ENCODE measurements around the gene COPS6. TPM values are rescaled to one million over a fixed set of nuclear protein-coding genes. Genes with fewer than 3 reads are reported as not detected.

The COPS6 gene
- total RNA-seq, 1 donor from 2014 or later: 88.3 TPM

DNA sequence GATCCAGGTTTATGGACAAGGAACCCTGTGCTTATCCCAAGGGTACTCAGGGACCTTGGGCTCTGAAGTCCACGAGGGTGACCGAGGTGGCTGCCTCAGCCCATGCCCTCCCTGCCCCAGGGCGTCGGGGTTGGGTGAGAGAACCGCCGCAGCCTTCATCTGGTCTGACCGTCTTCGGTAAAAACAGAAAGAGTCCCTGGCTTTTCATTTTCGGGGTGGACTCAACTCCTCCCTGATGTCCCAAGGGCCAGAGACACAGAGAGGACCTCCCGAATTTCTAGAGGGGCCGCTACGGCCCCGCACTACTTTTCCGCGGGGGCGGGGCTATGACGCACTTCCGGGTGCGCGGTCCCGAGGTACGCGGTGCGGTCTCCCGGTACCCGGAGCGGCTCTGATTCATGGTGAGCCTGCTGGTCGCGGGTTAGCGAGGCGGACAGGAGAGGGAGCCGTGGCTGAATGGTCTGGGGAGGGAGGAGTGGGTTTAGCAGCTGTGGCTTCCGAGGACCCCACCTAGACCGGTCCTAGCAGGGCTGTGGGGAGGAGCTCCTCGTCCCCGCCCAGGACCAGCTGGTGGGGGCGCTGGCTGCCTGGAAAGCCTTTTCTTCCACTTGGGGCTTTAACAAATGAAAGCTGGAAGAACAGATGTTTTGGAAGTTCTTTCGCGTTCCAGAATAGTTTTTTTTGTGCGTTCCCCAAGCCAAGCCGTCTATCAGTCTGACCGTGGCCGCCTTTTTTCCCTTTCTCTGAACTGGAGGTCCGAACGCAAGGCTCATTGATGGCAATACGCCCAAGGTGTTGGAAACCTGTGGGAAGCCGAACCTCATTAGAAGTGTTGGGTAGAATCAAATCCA lies 39.1 kb upstream of the COPS6 start, which contains the start of gene ZSCAN21:
ZSCAN21 (plus strand) TSS at position 334 of the 851 bp plus-strand sequence. CDS start 7,233 bp downstream, outside the sequence.
- DNase-seq: peak; percentile 87
- Mint-ChIP-seq H3K4me1 (peaks cover 16% of the 10 kb centered on the region), H3K27me3 (no peaks in the 10 kb centered on the region), H3K36me3 (ENCODE audit: low read depth) (peaks cover 7% of the 10 kb centered on the region), H3K27ac (peak within 1 kb of the TSS; percentile 94), H3K4me3 (peak within 1 kb of the TSS; percentile 95), H3K9me3 (no peaks in the 10 kb centered on the region)
- peak; percentile 90 for ATAC-seq (ENCODE audit: low read depth)
- ChIA-PET CTCF (interaction anchor here (0.7 to 0.9 kb wide), 3 partner anchors 10 to 136 kb away, joined by 3 to 5 read pairs (median 4); partner anchors contain the start of gene ZNF3), POLR2A (interaction anchor here (0.6 to 2.3 kb wide), 14 partner anchors 23 to 584 kb away, joined by 3 to 17 read pairs (median 4); partner anchors contain the start of genes AP4M1, COPS6, MBLAC1 and MCM7)
- TF ChIP-seq, protein P1, sequence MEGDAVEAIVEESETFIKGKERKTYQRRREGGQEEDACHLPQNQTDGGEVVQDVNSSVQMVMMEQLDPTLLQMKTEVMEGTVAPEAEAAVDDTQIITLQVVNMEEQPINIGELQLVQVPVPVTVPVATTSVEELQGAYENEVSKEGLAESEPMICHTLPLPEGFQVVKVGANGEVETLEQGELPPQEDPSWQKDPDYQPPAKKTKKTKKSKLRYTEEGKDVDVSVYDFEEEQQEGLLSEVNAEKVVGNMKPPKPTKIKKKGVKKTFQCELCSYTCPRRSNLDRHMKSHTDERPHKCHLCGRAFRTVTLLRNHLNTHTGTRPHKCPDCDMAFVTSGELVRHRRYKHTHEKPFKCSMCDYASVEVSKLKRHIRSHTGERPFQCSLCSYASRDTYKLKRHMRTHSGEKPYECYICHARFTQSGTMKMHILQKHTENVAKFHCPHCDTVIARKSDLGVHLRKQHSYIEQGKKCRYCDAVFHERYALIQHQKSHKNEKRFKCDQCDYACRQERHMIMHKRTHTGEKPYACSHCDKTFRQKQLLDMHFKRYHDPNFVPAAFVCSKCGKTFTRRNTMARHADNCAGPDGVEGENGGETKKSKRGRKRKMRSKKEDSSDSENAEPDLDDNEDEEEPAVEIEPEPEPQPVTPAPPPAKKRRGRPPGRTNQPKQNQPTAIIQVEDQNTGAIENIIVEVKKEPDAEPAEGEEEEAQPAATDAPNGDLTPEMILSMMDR (IDR thresholded peaks at IDR 0.05): no peak
- intact Hi-C loops (cut with micrococcal nuclease): loop anchor here (1.0 kb wide), 5 partner anchors 32 to 78 kb away; partner anchors contain the start of genes ZKSCAN1 and ZNF3

DNA sequence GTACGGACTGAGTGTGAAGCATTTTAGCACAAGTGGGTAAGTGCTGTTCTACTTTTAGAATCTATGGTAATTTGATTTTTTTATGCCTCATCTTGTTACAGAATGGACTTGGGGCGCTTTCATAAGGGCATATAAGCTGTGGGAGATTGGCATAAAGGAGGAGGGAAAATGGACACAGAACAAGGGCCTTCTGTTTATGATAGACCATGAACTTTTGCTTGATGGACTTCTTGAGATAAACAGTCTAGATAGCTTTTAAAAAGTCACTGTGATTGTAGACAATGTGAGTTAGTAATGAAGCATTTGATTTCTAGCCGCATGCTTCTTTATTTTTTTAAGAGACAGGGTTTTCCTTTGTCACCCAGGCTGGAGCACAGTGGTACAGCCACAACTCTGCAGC lies 37.2 kb upstream of the COPS6 start:
- H3K27me3 Mint-ChIP-seq: no peaks in the 10 kb centered on the region
- POLR2A ChIA-PET: interaction anchor here (0.6 to 0.8 kb wide), 3 partner anchors 49 to 1200 kb away, joined by 3 to 4 read pairs (median 3); partner anchors contain the start of genes AP4M1 and MCM7
- H3K36me3 Mint-ChIP-seq (ENCODE audit: low read depth): peaks cover 7% of the 10 kb centered on the region
- peaks cover 13% of the 10 kb centered on the region for H3K4me1 Mint-ChIP-seq
- H3K27ac Mint-ChIP-seq: no peak overlapping the region
- CTCF ChIA-PET: interaction anchor here (0.6 kb wide), 2 partner anchors 412 to 1265 kb away, joined by 3 to 4 read pairs; no protein-coding TSS in a partner anchor
- H3K9me3 Mint-ChIP-seq: no peaks in the 10 kb centered on the region
- no peak for DNase-seq
- intact Hi-C loops (cut with micrococcal nuclease): loop anchor here (2.0 kb wide), 2 partner anchors 73 to 139 kb away; no protein-coding TSS in a partner anchor
- ATAC-seq (ENCODE audit: low read depth): no peak
- peak overlapping the region; percentile 4 for H3K4me3 Mint-ChIP-seq
- TF ChIP-seq, protein P1 (IDR thresholded peaks at IDR 0.05): no peak

DNA sequence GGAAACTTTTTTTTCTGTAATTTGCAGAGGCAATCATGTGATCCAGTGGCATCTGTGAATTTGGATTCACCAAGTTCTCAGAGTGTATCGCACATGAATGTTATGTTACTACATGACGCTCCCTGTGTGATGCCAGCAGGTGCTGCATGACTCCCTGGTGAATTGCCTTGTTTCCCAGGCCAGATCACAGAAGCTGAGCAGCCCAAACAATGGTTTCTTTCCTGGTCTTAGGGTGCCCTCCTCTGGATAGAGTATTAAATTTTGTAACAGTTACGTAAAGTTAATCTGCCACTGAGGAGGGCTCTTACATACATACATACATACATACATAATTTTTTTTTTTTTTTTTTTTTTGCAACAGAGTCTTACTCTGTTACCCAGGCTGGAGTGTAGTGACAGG lies 35.6 kb upstream of the COPS6 start:
- Mint-ChIP-seq H3K4me1 (peaks cover 15% of the 10 kb centered on the region), H3K4me3 (no peak overlapping the region), H3K36me3 (ENCODE audit: low read depth) (peaks cover 18% of the 10 kb centered on the region), H3K27me3 (no peaks in the 10 kb centered on the region), H3K27ac (no peak overlapping the region), H3K9me3 (no peaks in the 10 kb centered on the region)
- DNase-seq (no peak), ATAC-seq (ENCODE audit: low read depth) (no peak)
- intact Hi-C loops (cut with micrococcal nuclease): loop anchor here (2.0 kb wide), 2 partner anchors 74 to 140 kb away; no protein-coding TSS in a partner anchor
- TF ChIP-seq, protein P1 (IDR thresholded peaks at IDR 0.05): no peak
- CTCF ChIA-PET: interaction anchor here (1.0 to 1.3 kb wide), 3 partner anchors 17 to 140 kb away, joined by 3 to 6 read pairs (median 3); no protein-coding TSS in a partner anchor
- POLR2A ChIA-PET: interaction anchor here (0.6 to 0.7 kb wide), 3 partner anchors 18 to 495 kb away, joined by 3 to 8 read pairs (median 3); partner anchors contain the start of gene ZNF655

DNA sequence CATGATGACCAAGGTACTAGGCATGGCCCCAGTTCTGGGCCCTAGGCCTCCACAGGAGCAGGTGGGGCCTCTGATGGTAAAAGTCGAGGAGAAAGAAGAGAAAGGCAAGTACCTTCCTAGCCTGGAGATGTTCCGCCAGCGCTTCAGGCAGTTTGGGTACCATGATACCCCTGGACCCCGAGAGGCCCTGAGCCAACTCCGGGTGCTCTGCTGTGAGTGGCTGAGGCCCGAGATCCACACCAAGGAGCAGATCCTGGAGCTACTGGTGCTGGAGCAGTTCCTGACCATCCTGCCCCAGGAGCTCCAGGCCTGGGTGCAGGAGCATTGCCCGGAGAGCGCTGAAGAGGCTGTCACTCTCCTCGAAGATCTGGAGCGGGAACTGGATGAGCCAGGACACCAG lies 31.8 kb upstream of the COPS6 start:
- POLR2A ChIA-PET: interaction anchor here (0.6 kb wide), 1 partner anchor 371 kb away, joined by 3 read pairs; no protein-coding TSS in a partner anchor
- H3K27me3 Mint-ChIP-seq: no peaks in the 10 kb centered on the region
- no peak overlapping the region for H3K27ac Mint-ChIP-seq
- no peak for ATAC-seq (ENCODE audit: low read depth)
- H3K4me3 Mint-ChIP-seq: no peak overlapping the region
- DNase-seq: no peak
- H3K9me3 Mint-ChIP-seq: no peaks in the 10 kb centered on the region
- H3K4me1 Mint-ChIP-seq: peaks cover 7% of the 10 kb centered on the region
- intact Hi-C loops (cut with micrococcal nuclease): no loop called here
- TF ChIP-seq, protein P1 (IDR thresholded peaks at IDR 0.05): no peak
- peaks cover 40% of the 10 kb centered on the region for H3K36me3 Mint-ChIP-seq (ENCODE audit: low read depth)
- CTCF ChIA-PET: no interaction called here

Data from activated B cell treated with CpG ODN at 0.5 μM for 24 hours (primary cell).